Endothelial cell of umbilical vein (primary cell): ENCODE data around the gene NOSIP. TPM values are rescaled to one million over a fixed set of nuclear protein-coding genes. Genes with fewer than 3 reads are reported as not detected.

Source experiments
- BruUV-seq: library from RNA; stranded (reverse); fragments of 400-500 nt; replicated peaks from 2 replicates; lab custom pipeline; 2021; lab: Mats Ljungman, UMichigan
- CTCF ChIA-PET: fragments of 300-600, 350-600 bp; sonication (Branson Sonifier 250); formaldehyde crosslinking; loops from one replicate; lab custom pipeline; 2021; ENCODE audit warnings: antibody characterized with exemption, inconsistent platforms; lab: Charles Lee
- POLR2A ChIA-PET: fragments of 300-600, 350-600 bp; sonication (Branson Sonifier 250); formaldehyde crosslinking; loops from one replicate; lab custom pipeline; 2021; ENCODE audit warnings: antibody characterized with exemption, inconsistent platforms; lab: Charles Lee
- DNase-seq: peaks from one replicate; pipeline ENCODE4 v3.0.0-alpha.2; 2011; ENCODE audit warnings: low read depth, low spot score
- FAIRE-seq: peaks from 2 replicates; lab custom pipeline; 2011; peaks lifted over from hg19 to GRCh38; lab: Jason Lieb, UNC
- H2AFZ ChIP-seq: 2 replicates; pipeline ENCODE4 v1.6.0; 2012; ENCODE audit warnings: low read depth, low read length, control low read depth, inconsistent platforms
- H3K27ac ChIP-seq: 2 replicates; pipeline ENCODE4 v1.5.1; 2011; ENCODE audit warnings: low read depth, mild to moderate bottlenecking, control low read depth, low read length, moderate library complexity; ENCODE audit not compliant: insufficient read depth
- H3K27me3 ChIP-seq, 2 experiments: 2 replicates each; pipeline versions ENCODE4 v1.6.0 to v1.6.1; 2011; ENCODE audit warnings: low read length in 2 of 2, mixed read lengths in 1 of 2; ENCODE audit not compliant: control insufficient read depth in 2 of 2, insufficient read depth in 2 of 2
- H3K36me3 ChIP-seq, 2 experiments: 2 replicates in 1 of 2; 3 replicates in 1 of 2; pipeline ENCODE4 v1.5.1; 2011; ENCODE audit warnings: low read length in 2 of 2, mild to moderate bottlenecking in 1 of 2, moderate library complexity in 1 of 2; ENCODE audit not compliant: control insufficient read depth in 2 of 2, insufficient read depth in 2 of 2; ENCODE audit errors: extremely low read depth in 1 of 2
- H3K4me1 ChIP-seq: 3 replicates; pipeline ENCODE4 v1.5.1; 2011; ENCODE audit warnings: mild to moderate bottlenecking, low read length; ENCODE audit not compliant: control insufficient read depth, insufficient read depth; ENCODE audit errors: extremely low read depth
- H3K4me2 ChIP-seq: 2 replicates; pipeline ENCODE4 v1.6.1; 2011; ENCODE audit warnings: low read length, control low read depth, mixed read lengths; ENCODE audit not compliant: insufficient read depth
- H3K4me3 ChIP-seq, 3 experiments: fragments of 200-600 bp in 1 of 3; sonication (generic), shearing (Covaris generic) in 1 of 3; replicated peaks in 1 of 3; 2 replicates each; pipeline ENCODE4 v1.5.1; 2011 to 2016; ENCODE audit warnings: control low read depth in 3 of 3, low read length in 3 of 3, mild to moderate bottlenecking in 2 of 3, inconsistent platforms in 1 of 3, low read depth in 1 of 3, moderate library complexity in 1 of 3; ENCODE audit not compliant: insufficient read depth in 1 of 3
- H3K79me2 ChIP-seq: 2 replicates; pipeline ENCODE4 v1.6.0; 2012; ENCODE audit warnings: low read length, inconsistent platforms; ENCODE audit not compliant: control insufficient read depth, insufficient read depth
- H3K9ac ChIP-seq: replicated peaks from 2 replicates; pipeline ENCODE3; 2011; ENCODE audit warnings: low read length, control low read depth; ENCODE audit not compliant: insufficient read depth; ENCODE audit errors: extremely low read depth
- H3K9me1 ChIP-seq: replicated peaks from 3 replicates; pipeline ENCODE4 v1.6.0; 2011; ENCODE audit warnings: mild to moderate bottlenecking, low read length; ENCODE audit not compliant: control insufficient read depth, insufficient read depth; ENCODE audit errors: extremely low read depth
- H3K9me3 ChIP-seq: replicated peaks from 2 replicates; pipeline ENCODE4 v1.5.1; 2012; ENCODE audit warnings: low read length, inconsistent platforms; ENCODE audit not compliant: control insufficient read depth, insufficient read depth
- H4K20me1 ChIP-seq: replicated peaks from 2 replicates; pipeline ENCODE3; 2011; ENCODE audit warnings: mild to moderate bottlenecking, low read length; ENCODE audit not compliant: control insufficient read depth, insufficient read depth; ENCODE audit errors: extremely low read depth
- CTCF ChIP-seq, 2 donors: IDR thresholded peaks; 1 replicate in 1 of 2; 2 replicates in 1 of 2; pipeline ENCODE4 v1.5.1; 2011; ENCODE audit warnings: low read length in 2 of 2, mild to moderate bottlenecking in 2 of 2, moderate library complexity in 2 of 2, control low read depth in 1 of 2, inconsistent platforms in 1 of 2, low read depth in 1 of 2; ENCODE audit not compliant: insufficient read depth in 1 of 2; ENCODE audit errors: extremely low read depth in 1 of 2
- EZH2 ChIP-seq: IDR thresholded peaks from 2 replicates; pipeline ENCODE4 v1.6.1; 2012; ENCODE audit warnings: borderline replicate concordance, low read depth, mild to moderate bottlenecking, moderate library complexity, low read length, inconsistent platforms; ENCODE audit not compliant: severe bottlenecking
- FOS ChIP-seq: IDR thresholded peaks from 2 replicates; pipeline ENCODE4 v1.6.1; 2011; ENCODE audit warnings: mild to moderate bottlenecking, low read length, moderate library complexity, borderline replicate concordance; ENCODE audit not compliant: insufficient read depth
- GATA2 ChIP-seq: IDR thresholded peaks from 2 replicates; pipeline ENCODE4 v1.7.0; 2011; ENCODE audit warnings: low read depth, mild to moderate bottlenecking, moderate library complexity, mixed read lengths, low read length; ENCODE audit not compliant: insufficient read length, insufficient read depth
- JUN ChIP-seq: IDR thresholded peaks from 2 replicates; pipeline ENCODE4 v1.6.1; 2011; ENCODE audit warnings: borderline replicate concordance, low read depth; ENCODE audit not compliant: insufficient read length, insufficient read depth
- MAX ChIP-seq: IDR thresholded peaks from 2 replicates; pipeline ENCODE4 v1.6.1; 2011; ENCODE audit not compliant: insufficient read depth, insufficient read length
- MYC ChIP-seq: IDR thresholded peaks from one replicate; pipeline ENCODE4 v1.6.1; 2011; ENCODE audit warnings: mild to moderate bottlenecking, low read depth, low read length
- POLR2A ChIP-seq: IDR thresholded peaks from 2 replicates; pipeline ENCODE4 v1.6.1; 2012; ENCODE audit warnings: low read depth, mild to moderate bottlenecking, control low read depth, low read length
- POLR2AphosphoS5 ChIP-seq: IDR thresholded peaks from 2 replicates; pipeline ENCODE4 v1.6.1; 2012; ENCODE audit warnings: low read depth, mild to moderate bottlenecking, control low read depth, low read length, moderate library complexity; ENCODE audit not compliant: insufficient read depth
- dilution Hi-C: fragments of 300-500 bp; cut with MboI; formaldehyde crosslinking; loops from one replicate; pipeline ENCODE4 v1.15.0; 2019; ENCODE audit warnings: low sequenced_read_pairs; ENCODE audit not compliant: extremely low pct_ligation_motif_present
- intact Hi-C: fragments of 100-400 bp; cut with micrococcal nuclease; formaldehyde crosslinking; loops from one replicate; pipeline ENCODE4 v1.10.0; 2022
- polyA plus RNA-seq, 4 experiments: library from polyadenylated mRNA; depleted of rRNA in 3 of 4; stranded (reverse) in 3 of 4; unstranded in 1 of 4; fragments of >200 nt; gene quantifications; 2 replicates each; pipeline versions ENCODE4 v1.2.1 to v1.2.3, GENCODE V29; 2011 to 2012; ENCODE audit warnings: missing spikeins in 1 of 4
- total RNA-seq: library from RNA; stranded (reverse); gene quantifications from 2 replicates; pipeline ENCODE4 v1.2.3, GENCODE V29; 2021

Gene NOSIP
- total and polyA plus RNA-seq, 2 donors (not counting 3 experiments of a cell fraction or from before 2014, with no cell fraction given): 77.5 to 128 TPM

GRCh38 chr19:49613374-49613773 is 33.0 kb upstream of the NOSIP start:
- TSS peak; percentile 29 for BruUV-seq
- Histone ChIP-seq H3K4me2 (peak overlapping the region; percentile 53), H3K79me2 (peaks cover 37% of the 10 kb centered on the region), H3K9ac (peak overlapping the region; percentile 16), H3K4me3 (no peak overlapping the region), H3K27ac (peak overlapping the region; percentile 71), H3K9me3 (no peaks in the 10 kb centered on the region), H3K9me1 (no peaks in the 10 kb centered on the region), H3K4me1 (peaks cover 23% of the 10 kb centered on the region), H3K36me3 (peaks cover 0 to 20% of the 10 kb centered on the region in 2 experiments), H4K20me1 (no peaks in the 10 kb centered on the region), H3K27me3 (no peaks in the 10 kb centered on the region), H2AFZ (no peak overlapping the region)
- DNase-seq (peak; percentile 53), FAIRE-seq (peak; percentile 69)
- ChIA-PET POLR2A (interaction anchor here (0.7 kb wide), 1 partner anchor 58 kb away, joined by 6 read pairs; no protein-coding TSS in a partner anchor), CTCF (no interaction called here)
- intact Hi-C loops (loop anchor here (1.0 kb wide), 1 partner anchor 27 kb away; the partner anchor contains the start of gene RRAS), dilution Hi-C loops (no loop called here)
- TF ChIP-seq POLR2AphosphoS5 (no peak), JUN (peak; percentile 44), POLR2A (no peak), FOS (no peak), EZH2 (no peak), MAX (peak; percentile 38)

GRCh38 chr19:49609499-49610092 is 29.2 kb upstream of the NOSIP start:
- H3K27ac ChIP-seq: no peak overlapping the region
- no peaks in the 10 kb centered on the region for H3K9me1 ChIP-seq
- H4K20me1 ChIP-seq: no peaks in the 10 kb centered on the region
- no TSS peak for BruUV-seq
- dilution Hi-C loops: no loop called here
- DNase-seq (no peak), FAIRE-seq (no peak)
- no peak overlapping the region for H3K4me2 ChIP-seq
- peaks cover 2 to 21% of the 10 kb centered on the region in 2 experiments for H3K36me3 ChIP-seq
- no peak for TF ChIP-seq POLR2A
- TF ChIP-seq MYC: no peak
- TF ChIP-seq CTCF (IDR thresholded peaks at IDR 0.05; ENCODE audit: extremely low read depth in 1 of 2, insufficient read depth in 1 of 2, low read depth in 1 of 2, low read length in 2 of 2): no peak
- no peak for TF ChIP-seq MAX
- TF ChIP-seq POLR2AphosphoS5: no peak
- no peak for TF ChIP-seq JUN
- TF ChIP-seq FOS: no peak
- no peak for TF ChIP-seq GATA2
- TF ChIP-seq EZH2: no peak
- intact Hi-C loops: no loop called here
- no peaks in the 10 kb centered on the region for H3K27me3 ChIP-seq
- no peak overlapping the region for H3K4me3 ChIP-seq
- no peak overlapping the region for H2AFZ ChIP-seq
- peaks cover 47% of the 10 kb centered on the region for H3K79me2 ChIP-seq
- H3K9me3 ChIP-seq: no peaks in the 10 kb centered on the region
- POLR2A ChIA-PET: no interaction called here
- H3K9ac ChIP-seq: no peak overlapping the region
- H3K4me1 ChIP-seq: peaks cover 19% of the 10 kb centered on the region
- CTCF ChIA-PET: interaction anchor here (1.1 kb wide), 1 partner anchor 16 kb away, joined by 3 read pairs; no protein-coding TSS in a partner anchor
